Large intestine (tissue), 12 donors: ENCODE data around the gene OR51Q1. TPM values are rescaled to one million over a fixed set of nuclear protein-coding genes. Genes with fewer than 3 reads are reported as not detected.

ENCODE experiments used
- DNase-seq, 2 donors: peaks; one replicate each; pipeline versions ENCODE4 v3.0.0 to v3.0.0-alpha.2; 2013
- H3K27ac ChIP-seq: one replicate; pipeline ENCODE4 v1.5.1; 2013; ENCODE audit warnings: low read length
- H3K27me3 ChIP-seq: 2 replicates; pipeline ENCODE4 v1.6.1; 2013; ENCODE audit warnings: low read length; ENCODE audit not compliant: control insufficient read depth, insufficient read depth
- H3K36me3 ChIP-seq: 2 replicates; pipeline ENCODE4 v1.6.1; 2013; ENCODE audit warnings: low read length; ENCODE audit not compliant: control insufficient read depth, insufficient read depth
- H3K4me1 ChIP-seq: one replicate; pipeline ENCODE4 v1.6.1; 2013; ENCODE audit warnings: low read length; ENCODE audit not compliant: control insufficient read depth, insufficient read depth
- H3K4me3 ChIP-seq: one replicate; pipeline ENCODE4 v1.5.1; 2013; ENCODE audit warnings: low read length
- H3K9me3 ChIP-seq: one replicate; pipeline ENCODE4 v1.6.1; 2013; ENCODE audit warnings: mild to moderate bottlenecking, low read depth, low read length, moderate library complexity; ENCODE audit not compliant: control insufficient read depth
- WGBS: methylation state at CpG from one replicate; pipeline ENCODE4 v1.1.5; 2013; ENCODE audit warnings: low lambda C conversion rate; ENCODE audit not compliant: insufficient coverage; 5-methylcytosine and 5-hydroxymethylcytosine counted together
- long read RNA-seq, 11 donors: transcript quantifications; one replicate each; lab custom pipeline, GENCODE V29; 2026
- polyA plus RNA-seq: library from polyadenylated mRNA; unstranded; fragments of 120-200 nt; gene quantifications from one replicate; pipeline ENCODE4 v1.2.1, GENCODE V29; 2013

Gene OR51Q1, protein sequence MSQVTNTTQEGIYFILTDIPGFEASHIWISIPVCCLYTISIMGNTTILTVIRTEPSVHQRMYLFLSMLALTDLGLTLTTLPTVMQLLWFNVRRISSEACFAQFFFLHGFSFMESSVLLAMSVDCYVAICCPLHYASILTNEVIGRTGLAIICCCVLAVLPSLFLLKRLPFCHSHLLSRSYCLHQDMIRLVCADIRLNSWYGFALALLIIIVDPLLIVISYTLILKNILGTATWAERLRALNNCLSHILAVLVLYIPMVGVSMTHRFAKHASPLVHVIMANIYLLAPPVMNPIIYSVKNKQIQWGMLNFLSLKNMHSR
- polyA plus RNA-seq = not detected
- long read RNA-seq, donor 1 = 0 reads
- long read RNA-seq, donor 2 = 0 reads
- long read RNA-seq, donor 3 = 0 reads
- long read RNA-seq, donor 4 = 0 reads
- long read RNA-seq, donor 5 = 0 reads
- long read RNA-seq, donor 6 = 0 reads
- long read RNA-seq, donor 7 = 0 reads
- long read RNA-seq, donor 8 = 0 reads
- long read RNA-seq, donor 9 = 0 reads
- long read RNA-seq, donor 10 = 0 reads
- long read RNA-seq, donor 11 = 0 reads

DNA sequence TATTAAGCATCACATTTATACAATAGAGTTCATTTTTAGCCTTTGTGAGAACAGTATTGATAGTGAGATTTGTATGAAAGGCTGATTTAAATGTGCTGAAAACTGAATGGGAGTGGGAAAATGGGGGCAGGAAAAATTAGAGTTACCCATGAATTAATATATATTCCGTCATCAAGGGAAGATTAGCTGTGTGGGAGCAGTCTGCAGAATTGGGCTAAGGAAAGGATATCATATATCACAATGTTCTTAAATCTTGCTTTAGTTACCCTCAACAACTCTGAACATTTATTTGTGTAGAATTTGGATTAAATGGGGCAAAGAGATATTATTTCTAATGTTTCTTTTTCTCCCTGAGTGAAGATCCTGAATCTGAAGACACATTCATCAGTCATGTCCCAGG, at the start of gene OR51Q1:
TSS of gene OR51Q1 (plus strand) at position 301 of the 400 bp plus-strand sequence. CDS start at position 391, 90 bp downstream.
- no peaks in the 10 kb centered on the region for H3K27me3 ChIP-seq
- WGBS = 80% methylated on average over 1 of the region's 1 CpG
- H3K4me1 ChIP-seq = no peaks in the 10 kb centered on the region
- DNase-seq = no peak
- no peak within 1 kb of the TSS for H3K27ac ChIP-seq
- H3K9me3 ChIP-seq = no peaks in the 10 kb centered on the region
- H3K4me3 ChIP-seq = no peak within 1 kb of the TSS
- no peaks in the 10 kb centered on the region for H3K36me3 ChIP-seq

DNA sequence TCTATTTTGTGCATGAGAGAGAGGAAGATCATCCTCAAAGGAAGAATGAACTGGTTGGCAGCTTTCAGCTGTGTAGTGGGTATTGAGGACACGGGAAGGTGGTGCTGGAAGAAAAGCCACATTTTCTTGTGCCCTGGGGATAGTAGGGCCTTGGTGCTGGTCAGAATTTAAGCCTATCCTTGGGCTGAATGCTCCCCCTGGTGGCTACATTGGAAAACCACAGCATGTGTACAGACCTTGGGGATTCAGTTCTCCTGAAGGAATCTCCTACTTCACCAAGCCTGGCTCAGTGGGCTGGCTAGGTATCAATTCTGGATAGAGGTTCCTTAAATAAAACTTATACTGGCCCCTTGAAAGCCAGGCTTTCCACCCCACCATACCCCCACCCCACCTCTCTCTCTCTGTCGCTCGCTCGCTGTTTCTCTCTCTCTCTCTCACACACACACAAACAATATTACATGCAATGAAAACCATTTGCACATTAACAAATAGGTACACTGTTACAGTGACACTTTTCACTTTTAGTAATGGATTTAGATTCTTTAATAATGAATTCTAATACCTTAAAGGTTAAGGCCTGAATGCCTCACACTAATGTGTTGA, 41.1 kb upstream of the OR51Q1 start:
- no peak overlapping the region for H3K27ac ChIP-seq
- H3K36me3 ChIP-seq = no peaks in the 10 kb centered on the region
- WGBS = 100% methylated on average over 2 of the region's 4 CpGs
- H3K4me3 ChIP-seq = no peak overlapping the region
- DNase-seq = peak in 1 of 2 donors; percentile 16
- no peaks in the 10 kb centered on the region for H3K27me3 ChIP-seq
- H3K9me3 ChIP-seq = no peaks in the 10 kb centered on the region
- no peaks in the 10 kb centered on the region for H3K4me1 ChIP-seq

DNA sequence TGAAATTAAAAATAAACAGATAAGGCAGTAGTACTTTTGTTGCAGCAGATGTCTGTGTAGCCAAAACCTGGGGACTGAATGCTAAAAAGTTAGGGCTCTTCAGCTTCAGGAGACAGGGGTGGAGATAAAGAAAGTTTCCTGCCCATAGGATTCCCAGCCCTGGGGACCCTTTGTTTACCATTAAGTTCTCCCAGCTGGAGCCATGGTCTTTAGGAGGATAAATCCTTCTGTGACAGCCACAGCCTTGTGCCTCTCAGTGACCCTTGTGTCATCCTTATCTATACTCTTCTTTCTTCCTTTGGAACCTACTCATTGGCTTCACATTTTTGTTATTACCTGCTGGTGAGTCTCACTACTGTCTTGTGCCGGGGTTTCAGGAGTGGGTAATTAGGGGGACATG, 38.3 kb upstream of the OR51Q1 start, which contains the start of gene OR51M1:
TSS of gene OR51M1 (plus strand) at position 237 of the 400 bp plus-strand sequence. CDS start 5,587 bp downstream, outside the sequence.
- Histone ChIP-seq H3K27me3 (no peaks in the 10 kb centered on the region), H3K27ac (no peak within 1 kb of the TSS), H3K4me3 (no peak within 1 kb of the TSS), H3K36me3 (no peaks in the 10 kb centered on the region), H3K4me1 (no peaks in the 10 kb centered on the region), H3K9me3 (no peaks in the 10 kb centered on the region)
- whole genome bisulfite sequencing = 80% methylated on average over 1 of the region's 1 CpG
- no peak for DNase-seq

DNA sequence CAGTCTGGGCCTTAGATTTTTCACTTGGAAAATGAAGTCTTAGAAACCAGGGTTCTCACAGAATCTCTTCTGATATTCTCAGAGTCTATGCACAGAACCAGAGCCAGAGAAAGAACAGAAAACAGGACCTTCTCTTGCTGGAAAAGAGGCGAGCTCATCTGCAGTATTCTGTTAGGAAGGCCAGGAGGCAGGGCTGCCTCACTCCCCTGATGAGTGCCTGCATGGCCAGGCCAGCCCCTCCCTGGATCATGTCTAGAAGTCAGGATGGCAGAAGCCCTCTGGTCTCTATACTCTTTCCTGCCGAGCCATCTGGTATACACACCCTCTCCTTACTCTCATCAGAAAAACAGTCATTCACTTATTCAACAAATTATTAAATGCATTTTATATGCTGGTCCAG, 37.6 kb upstream of the OR51Q1 start:
- H3K9me3 ChIP-seq = no peaks in the 10 kb centered on the region
- WGBS = no CpG with 5 or more reads among the region's 2 CpGs
- H3K4me3 ChIP-seq = no peak overlapping the region
- no peaks in the 10 kb centered on the region for H3K27me3 ChIP-seq
- H3K4me1 ChIP-seq = no peaks in the 10 kb centered on the region
- no peaks in the 10 kb centered on the region for H3K36me3 ChIP-seq
- no peak overlapping the region for H3K27ac ChIP-seq
- DNase-seq = no peak

DNA sequence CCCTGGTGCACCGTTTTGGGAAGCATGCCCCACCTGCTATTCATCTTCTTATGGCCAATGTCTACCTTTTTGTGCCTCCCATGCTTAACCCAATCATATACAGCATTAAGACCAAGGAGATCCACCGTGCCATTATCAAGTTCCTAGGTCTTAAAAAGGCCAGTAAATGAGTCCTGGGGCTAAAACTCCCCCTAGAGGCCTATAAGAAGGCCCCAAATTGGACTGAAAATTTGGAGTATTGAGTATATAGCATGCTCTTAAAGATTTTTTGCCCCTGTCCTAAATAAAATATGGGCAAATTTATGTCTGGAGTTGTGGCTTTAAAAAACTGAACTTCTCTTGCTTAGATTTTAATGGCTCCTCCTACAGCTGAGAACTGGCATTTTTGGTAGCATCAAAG, 31.7 kb upstream of the OR51Q1 start:
- no peak overlapping the region for H3K4me3 ChIP-seq
- H3K9me3 ChIP-seq = no peaks in the 10 kb centered on the region
- no peaks in the 10 kb centered on the region for H3K36me3 ChIP-seq
- no peak overlapping the region for H3K27ac ChIP-seq
- no peaks in the 10 kb centered on the region for H3K27me3 ChIP-seq
- no peaks in the 10 kb centered on the region for H3K4me1 ChIP-seq
- DNase-seq = no peak
- no CpG with 5 or more reads among the region's 2 CpGs for WGBS

DNA sequence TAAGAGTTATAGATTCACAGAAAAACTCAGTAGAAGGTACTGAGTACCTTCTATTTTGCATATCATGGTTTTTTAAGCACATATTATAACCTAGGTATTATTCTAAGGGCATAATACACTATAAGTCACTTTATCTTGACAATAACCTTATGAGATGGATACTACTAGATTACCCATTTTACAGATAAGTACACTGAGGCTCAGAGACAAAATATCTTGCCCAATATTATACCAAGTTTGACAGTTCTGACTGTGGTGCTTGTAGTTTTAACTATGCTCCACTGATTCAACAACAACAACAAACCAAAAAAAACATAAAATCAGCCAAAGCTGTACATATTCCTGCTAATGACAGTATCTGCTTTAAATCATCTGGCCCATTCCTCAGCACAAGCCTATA, 27.8 kb upstream of the OR51Q1 start:
- DNase-seq = no peak
- H3K9me3 ChIP-seq = no peaks in the 10 kb centered on the region
- H3K4me1 ChIP-seq = no peaks in the 10 kb centered on the region
- H3K4me3 ChIP-seq = no peak overlapping the region
- no peaks in the 10 kb centered on the region for H3K36me3 ChIP-seq
- H3K27me3 ChIP-seq = no peaks in the 10 kb centered on the region
- H3K27ac ChIP-seq = no peak overlapping the region

DNA sequence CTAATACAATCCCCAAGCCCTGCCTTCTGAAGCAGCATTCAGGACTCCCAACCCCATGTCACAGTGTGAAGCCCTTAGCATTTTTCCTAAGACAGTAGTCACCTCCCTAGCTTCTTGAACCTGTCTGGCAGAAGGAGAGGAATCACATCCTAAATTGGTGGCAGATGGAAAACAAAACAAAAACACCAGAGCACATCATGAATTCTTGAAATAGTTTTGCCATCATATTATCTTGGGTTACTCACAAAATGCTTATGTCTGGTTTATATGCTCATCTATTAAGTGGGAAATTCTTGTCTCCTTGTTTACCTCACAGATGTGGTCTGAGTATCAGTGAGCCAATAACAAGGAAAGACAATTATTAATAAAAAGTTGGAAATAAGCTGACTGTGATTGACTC, 23.0 kb upstream of the OR51Q1 start:
- Histone ChIP-seq H3K4me3 (no peak overlapping the region), H3K9me3 (no peaks in the 10 kb centered on the region), H3K4me1 (no peaks in the 10 kb centered on the region), H3K27ac (no peak overlapping the region), H3K36me3 (no peaks in the 10 kb centered on the region), H3K27me3 (no peaks in the 10 kb centered on the region)
- DNase-seq = no peak

DNA sequence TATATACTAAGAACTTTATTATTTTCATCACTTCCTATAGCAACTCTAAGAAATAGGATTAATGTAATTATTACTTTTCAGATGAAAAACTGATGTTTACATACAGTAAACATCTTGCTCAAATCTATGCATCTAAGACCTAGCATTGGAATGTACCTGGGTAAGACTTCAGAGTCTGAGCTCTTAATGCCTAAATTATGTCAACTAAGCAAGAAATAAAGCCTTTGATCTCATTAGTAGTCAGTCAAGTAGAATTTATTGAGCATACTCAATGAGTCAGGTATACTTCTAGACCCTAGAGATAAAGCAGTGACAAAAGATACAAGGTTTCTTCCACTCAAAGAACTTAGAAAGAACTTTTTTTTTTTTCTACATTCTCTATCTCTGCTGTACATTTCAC, 16.7 kb upstream of the OR51Q1 start:
- no peaks in the 10 kb centered on the region for H3K9me3 ChIP-seq

DNA sequence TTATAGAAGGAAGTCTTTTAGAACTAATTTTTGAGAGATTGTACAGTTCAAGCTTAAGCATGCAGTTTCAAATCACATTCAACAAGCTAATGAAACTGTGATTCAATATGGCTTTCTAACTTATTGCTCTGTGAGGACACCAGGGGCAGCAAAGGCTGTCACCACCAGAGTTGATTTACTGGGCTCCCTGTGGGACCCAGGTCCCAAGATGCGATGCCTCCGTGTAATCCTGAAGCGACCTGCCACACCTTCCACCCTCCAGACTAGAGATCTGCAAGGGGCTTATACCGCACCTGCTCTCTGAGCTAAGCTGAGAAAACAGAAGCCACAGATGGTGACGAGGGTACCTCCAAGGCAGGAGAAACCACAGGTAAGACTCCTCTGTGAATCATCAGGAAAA, 918 bp upstream of the OR51Q1 start:
- Histone ChIP-seq H3K4me1 (no peaks in the 10 kb centered on the region), H3K27me3 (no peaks in the 10 kb centered on the region), H3K4me3 (no peak overlapping the region), H3K27ac (no peak overlapping the region), H3K9me3 (no peaks in the 10 kb centered on the region), H3K36me3 (no peaks in the 10 kb centered on the region)
- WGBS = no CpG with 5 or more reads among the region's 5 CpGs
- no peak for DNase-seq

More for the DNA sequence above, 16.7 kb upstream of the OR51Q1 start:
- H3K27me3 ChIP-seq = no peaks in the 10 kb centered on the region
- H3K36me3 ChIP-seq = no peaks in the 10 kb centered on the region
- no peak overlapping the region for H3K4me3 ChIP-seq
- no peak overlapping the region for H3K27ac ChIP-seq
- DNase-seq = no peak
- no peaks in the 10 kb centered on the region for H3K4me1 ChIP-seq

DNA sequence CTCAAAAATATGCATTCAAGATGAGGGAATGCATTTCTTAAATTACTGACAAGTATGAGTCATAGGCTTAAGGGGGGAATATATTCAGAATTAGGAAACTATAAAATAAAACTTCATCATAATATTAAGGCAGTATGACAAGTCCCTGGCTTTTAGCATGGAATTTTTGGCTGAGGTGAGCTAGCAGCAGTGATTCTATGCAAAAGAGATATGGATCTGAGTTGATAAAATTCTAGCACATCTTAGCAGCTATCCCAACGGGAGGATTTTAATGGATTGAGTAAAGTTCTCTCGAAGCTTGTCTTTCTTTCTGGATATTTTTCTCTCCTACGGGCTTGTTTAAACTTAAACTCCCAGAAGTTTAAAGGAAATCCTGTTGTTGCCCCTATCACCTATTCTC, 1.2 kb downstream of the OR51Q1 start:
- no peak overlapping the region for H3K27ac ChIP-seq
- H3K4me3 ChIP-seq = no peak overlapping the region
- no peak for DNase-seq
- 52% methylated on average over 3 of the region's 3 CpGs for WGBS
- H3K9me3 ChIP-seq = no peaks in the 10 kb centered on the region
- H3K4me1 ChIP-seq = no peaks in the 10 kb centered on the region
- H3K36me3 ChIP-seq = no peaks in the 10 kb centered on the region
- no peaks in the 10 kb centered on the region for H3K27me3 ChIP-seq

DNA sequence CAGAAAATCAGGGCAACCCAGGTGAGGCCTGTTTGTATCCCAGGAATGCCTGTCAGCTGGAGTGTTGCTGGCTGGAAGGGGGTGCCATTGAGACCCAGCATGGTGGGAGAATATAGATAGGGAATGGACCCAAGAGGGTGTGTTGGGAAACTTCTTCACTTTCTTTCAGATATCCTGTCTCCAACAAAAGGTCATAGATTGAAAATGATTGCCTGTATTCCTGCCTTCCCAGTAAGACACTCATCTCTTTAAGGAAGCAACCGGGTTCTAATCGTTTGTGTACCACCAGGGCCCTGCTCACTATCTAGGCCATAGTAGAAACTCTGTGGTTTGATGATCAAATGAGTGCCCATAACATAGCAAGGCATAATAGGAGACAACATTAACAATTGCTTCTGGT, 19.5 kb downstream of the OR51Q1 start, which contains the start of gene OR51I1:
TSS of gene OR51I1 (minus strand) at position 101 of the 400 bp plus-strand sequence. CDS start at position 101, 0 bp downstream.
- Histone ChIP-seq H3K36me3 (no peaks in the 10 kb centered on the region), H3K4me1 (no peaks in the 10 kb centered on the region)
- no CpG with 5 or more reads among the region's 2 CpGs for WGBS

More for the DNA sequence above, 19.5 kb downstream of the OR51Q1 start, which contains the start of gene OR51I1:
- no peak for DNase-seq
- Histone ChIP-seq H3K4me3 (no peak within 1 kb of the TSS), H3K27ac (no peak within 1 kb of the TSS), H3K27me3 (no peaks in the 10 kb centered on the region), H3K9me3 (no peaks in the 10 kb centered on the region)
